Measurements from ENCODE around the gene COX6A2.

DNA sequence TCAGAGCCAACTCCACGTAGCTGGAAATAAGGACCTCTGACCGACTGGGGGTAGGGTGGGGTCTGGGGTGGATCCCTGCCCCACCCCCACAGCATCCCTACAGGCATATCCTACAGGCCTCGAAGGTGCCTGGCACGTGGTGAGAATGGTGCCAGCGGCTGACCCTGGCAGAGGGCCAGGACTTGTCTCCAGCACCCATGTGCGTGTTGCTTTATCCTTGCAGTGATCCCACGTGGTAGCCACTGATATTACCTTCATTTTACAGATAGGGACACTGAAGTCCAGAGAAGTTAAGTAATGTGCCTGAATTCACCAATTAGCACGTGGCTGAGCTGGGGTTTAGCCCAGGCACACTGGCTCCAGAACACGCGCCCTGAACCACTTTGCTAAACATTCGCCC, 26.7 kb downstream of the COX6A2 start:
- no peak for TF ChIP-seq JUN (IDR thresholded peaks at IDR 0.05; ENCODE audit: borderline replicate concordance, insufficient read depth, insufficient read length, low read depth)
- no peak for TF ChIP-seq EZH2 (IDR thresholded peaks at IDR 0.05; ENCODE audit: borderline replicate concordance, low read depth, low read length, severe bottlenecking)
